HepG2 (cell line): ENCODE results near the gene ARHGAP45. TPM values are rescaled to one million over a fixed set of nuclear protein-coding genes. Genes with fewer than 3 reads are reported as not detected.
A peak's percentile ranks its signal among the peaks of the same experiment; 100 is the strongest.

Experiments used
- NCOR1 ChIP-seq: fragments of 200-600 bp; sonication (generic); IDR thresholded peaks from 2 replicates; pipeline ENCODE4 v1.7.0; 2017; ENCODE audit warnings: antibody characterized with exemption, low read length, borderline replicate concordance
- NR2F6 ChIP-seq, 2 experiments: IDR thresholded peaks; 2 replicates each; pipeline ENCODE4 v1.6.1; 2016; ENCODE audit warnings: antibody characterized with exemption in 1 of 2, mild to moderate bottlenecking in 1 of 2
- ZFP36L2 ChIP-seq: sonication (generic); formaldehyde crosslinking; IDR thresholded peaks from 2 replicates; pipeline ENCODE4 v1.4.0; 2020; ENCODE audit warnings: missing genetic modification reagents
- ZNF501 ChIP-seq: sonication (generic); formaldehyde crosslinking; IDR thresholded peaks from 2 replicates; pipeline ENCODE4 v1.5.1; 2020; ENCODE audit warnings: mild to moderate bottlenecking, moderate library complexity, missing genetic modification reagents
- ZNF569 ChIP-seq: sonication (generic); formaldehyde crosslinking; IDR thresholded peaks from 2 replicates; pipeline ENCODE4 v1.5.0; 2020; ENCODE audit warnings: mild to moderate bottlenecking, missing genetic modification reagents, moderate library complexity, borderline replicate concordance
- ZNF724P ChIP-seq: sonication (generic); formaldehyde crosslinking; IDR thresholded peaks from 2 replicates; pipeline ENCODE4 v1.8.0; 2022; ENCODE audit warnings: missing genetic modification reagents, borderline replicate concordance
- ZNF776 ChIP-seq: sonication (generic); formaldehyde crosslinking; IDR thresholded peaks from 2 replicates; pipeline ENCODE4 v1.4.0; 2020; ENCODE audit warnings: mild to moderate bottlenecking, missing genetic modification reagents
- ZNF782 ChIP-seq: sonication (generic); formaldehyde crosslinking; IDR thresholded peaks from 2 replicates; pipeline ENCODE4 v1.4.0; 2020; ENCODE audit warnings: missing genetic modification reagents, mild to moderate bottlenecking, borderline replicate concordance
- ZNF792 ChIP-seq: IDR thresholded peaks from 2 replicates; pipeline ENCODE4 v1.6.1; 2016
- polyA plus RNA-seq, 8 experiments: library from polyadenylated mRNA; depleted of rRNA in 3 of 8; stranded (reverse) in 7 of 8; unstranded in 1 of 8; fragments of >200 nt; fragmentation: Illumina TruSeq in 4 of 8; extraction: Trizol in 4 of 8; gene quantifications; 2 replicates each; pipeline versions ENCODE4 v1.2.1 to v1.2.3, GENCODE V29; 2011 to 2016; ENCODE audit warnings: low read depth in 4 of 8, missing spikeins in 1 of 8, mixed read lengths in 1 of 8; ENCODE audit not compliant: insufficient read depth in 1 of 8
- total RNA-seq, 5 experiments: library from RNA; depleted of rRNA; stranded (reverse); fragments of >200 nt; fragmentation: Illumina TruSeq; extraction: Trizol; gene quantifications; 2 replicates each; pipeline ENCODE4 v1.2.3, GENCODE V29; 2016; ENCODE audit warnings: low read depth in 1 of 5
- TF ChIP-seq, protein P1 (sequence below): sonication (generic); formaldehyde crosslinking; IDR thresholded peaks from 2 replicates; pipeline ENCODE4 v1.5.0; 2020; ENCODE audit warnings: mild to moderate bottlenecking, missing genetic modification reagents
- TF ChIP-seq, protein P2 (sequence below): sonication (generic); formaldehyde crosslinking; IDR thresholded peaks from 2 replicates; pipeline ENCODE4 v1.4.0; 2020; ENCODE audit warnings: missing genetic modification reagents
- TF ChIP-seq, protein P3 (sequence below): IDR thresholded peaks from 2 replicates; pipeline ENCODE4 v1.4.0; 2020; ENCODE audit warnings: mild to moderate bottlenecking, missing genetic modification reagents
- TF ChIP-seq, protein P4 (sequence below): sonication (generic); formaldehyde crosslinking; conservative IDR thresholded peaks from 2 replicates; pipeline ENCODE4 v1.4.0; 2020; ENCODE audit warnings: missing genetic modification reagents
- TF ChIP-seq, protein P5 (sequence below): sonication (generic); formaldehyde crosslinking; IDR thresholded peaks from 2 replicates; pipeline ENCODE4 v1.5.1; 2020; ENCODE audit warnings: mild to moderate bottlenecking, missing genetic modification reagents, moderate library complexity
- TF ChIP-seq, protein P6 (sequence below): sonication (generic); formaldehyde crosslinking; IDR thresholded peaks from 2 replicates; pipeline ENCODE4 v1.9.0; 2021; ENCODE audit warnings: missing genetic modification reagents, mild to moderate bottlenecking, borderline replicate concordance

ARHGAP45 gene
- total and polyA plus RNA-seq, 2 of the 13 experiments (the other 11 are each of a cell fraction or from before 2014, with no cell fraction given) = 0.84 to 32.0 TPM

DNA sequence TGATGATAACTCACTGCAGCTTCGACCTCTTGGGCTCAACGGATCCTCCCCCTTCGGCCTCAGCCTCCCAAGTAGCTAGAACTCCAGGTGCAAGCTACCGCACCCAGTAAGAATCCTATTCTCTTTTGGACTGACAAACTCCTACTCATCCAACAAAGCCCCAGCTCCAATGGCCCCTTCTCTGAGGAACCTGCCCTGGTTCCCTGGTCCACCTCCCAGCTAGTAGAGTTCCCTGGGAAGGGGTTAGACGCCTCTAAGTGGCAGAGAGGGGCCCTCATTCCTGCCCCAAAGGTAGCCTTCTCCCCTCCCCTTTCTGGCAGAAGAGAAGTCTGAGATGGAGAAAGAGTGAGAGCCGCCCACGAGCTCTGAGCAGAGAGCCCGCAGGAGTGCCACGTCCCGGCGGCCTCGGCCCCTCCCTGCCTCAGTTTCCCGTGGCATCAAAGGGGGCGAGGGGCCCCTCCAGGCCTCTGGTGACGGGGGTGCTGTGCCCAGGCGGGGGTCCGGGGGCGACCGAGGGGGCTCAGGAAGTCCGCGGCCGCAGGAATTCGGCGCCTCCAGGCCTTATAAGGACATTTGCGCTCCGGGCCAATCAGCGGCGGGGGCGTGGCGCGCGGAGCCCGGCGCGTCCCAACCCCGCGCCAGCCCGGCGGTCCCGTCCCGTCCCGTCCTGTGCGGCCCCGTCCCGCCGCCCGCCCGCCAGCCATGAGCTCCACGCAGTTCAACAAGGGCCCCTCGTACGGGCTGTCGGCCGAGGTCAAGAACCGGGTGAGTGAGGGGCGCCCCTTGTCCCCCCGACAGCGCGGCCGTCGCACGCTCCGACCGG is 40.8 kb upstream of the ARHGAP45 start, which contains the start of gene CNN2 (continued):
- TF ChIP-seq, protein P1, sequence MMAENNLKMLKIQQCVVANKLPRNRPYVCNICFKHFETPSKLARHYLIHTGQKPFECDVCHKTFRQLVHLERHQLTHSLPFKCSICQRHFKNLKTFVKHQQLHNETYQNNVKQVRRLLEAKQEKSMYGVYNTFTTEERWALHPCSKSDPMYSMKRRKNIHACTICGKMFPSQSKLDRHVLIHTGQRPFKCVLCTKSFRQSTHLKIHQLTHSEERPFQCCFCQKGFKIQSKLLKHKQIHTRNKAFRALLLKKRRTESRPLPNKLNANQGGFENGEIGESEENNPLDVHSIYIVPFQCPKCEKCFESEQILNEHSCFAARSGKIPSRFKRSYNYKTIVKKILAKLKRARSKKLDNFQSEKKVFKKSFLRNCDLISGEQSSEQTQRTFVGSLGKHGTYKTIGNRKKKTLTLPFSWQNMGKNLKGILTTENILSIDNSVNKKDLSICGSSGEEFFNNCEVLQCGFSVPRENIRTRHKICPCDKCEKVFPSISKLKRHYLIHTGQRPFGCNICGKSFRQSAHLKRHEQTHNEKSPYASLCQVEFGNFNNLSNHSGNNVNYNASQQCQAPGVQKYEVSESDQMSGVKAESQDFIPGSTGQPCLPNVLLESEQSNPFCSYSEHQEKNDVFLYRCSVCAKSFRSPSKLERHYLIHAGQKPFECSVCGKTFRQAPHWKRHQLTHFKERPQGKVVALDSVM (CRISPR knock-in tag) = 0 out of 2 replicates have a peak, but pooled peaks have one; percentile 6
- TF ChIP-seq, protein P2, sequence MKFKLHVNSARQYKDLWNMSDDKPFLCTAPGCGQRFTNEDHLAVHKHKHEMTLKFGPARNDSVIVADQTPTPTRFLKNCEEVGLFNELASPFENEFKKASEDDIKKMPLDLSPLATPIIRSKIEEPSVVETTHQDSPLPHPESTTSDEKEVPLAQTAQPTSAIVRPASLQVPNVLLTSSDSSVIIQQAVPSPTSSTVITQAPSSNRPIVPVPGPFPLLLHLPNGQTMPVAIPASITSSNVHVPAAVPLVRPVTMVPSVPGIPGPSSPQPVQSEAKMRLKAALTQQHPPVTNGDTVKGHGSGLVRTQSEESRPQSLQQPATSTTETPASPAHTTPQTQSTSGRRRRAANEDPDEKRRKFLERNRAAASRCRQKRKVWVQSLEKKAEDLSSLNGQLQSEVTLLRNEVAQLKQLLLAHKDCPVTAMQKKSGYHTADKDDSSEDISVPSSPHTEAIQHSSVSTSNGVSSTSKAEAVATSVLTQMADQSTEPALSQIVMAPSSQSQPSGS (CRISPR knock-in tag) = peak; percentile 28; the same call in 1 of the 2 replicates
- TF ChIP-seq NCOR1 (no peak), ZNF792 (peak; percentile 13; the same call in 1 of the 2 replicates), ZNF501 (CRISPR knock-in tag) (0 out of 2 replicates have a peak, but pooled peaks have one; percentile 52), ZFP36L2 (CRISPR knock-in tag) (no peak), ZNF569 (CRISPR knock-in tag) (no peak), ZNF782 (CRISPR knock-in tag) (peak; percentile 9; the same call in 1 of the 2 replicates), ZNF724P (CRISPR knock-in tag) (peak; percentile 57; the same call in 1 of the 2 replicates), NR2F6 (IDR thresholded peaks at IDR 0.05) (no peak), NR2F6 (CRISPR knock-in tag; IDR thresholded peaks at IDR 0.05) (no peak), ZNF776 (CRISPR knock-in tag) (peak; percentile 62; the same call in 1 of the 2 replicates)
- TF ChIP-seq, protein P3, sequence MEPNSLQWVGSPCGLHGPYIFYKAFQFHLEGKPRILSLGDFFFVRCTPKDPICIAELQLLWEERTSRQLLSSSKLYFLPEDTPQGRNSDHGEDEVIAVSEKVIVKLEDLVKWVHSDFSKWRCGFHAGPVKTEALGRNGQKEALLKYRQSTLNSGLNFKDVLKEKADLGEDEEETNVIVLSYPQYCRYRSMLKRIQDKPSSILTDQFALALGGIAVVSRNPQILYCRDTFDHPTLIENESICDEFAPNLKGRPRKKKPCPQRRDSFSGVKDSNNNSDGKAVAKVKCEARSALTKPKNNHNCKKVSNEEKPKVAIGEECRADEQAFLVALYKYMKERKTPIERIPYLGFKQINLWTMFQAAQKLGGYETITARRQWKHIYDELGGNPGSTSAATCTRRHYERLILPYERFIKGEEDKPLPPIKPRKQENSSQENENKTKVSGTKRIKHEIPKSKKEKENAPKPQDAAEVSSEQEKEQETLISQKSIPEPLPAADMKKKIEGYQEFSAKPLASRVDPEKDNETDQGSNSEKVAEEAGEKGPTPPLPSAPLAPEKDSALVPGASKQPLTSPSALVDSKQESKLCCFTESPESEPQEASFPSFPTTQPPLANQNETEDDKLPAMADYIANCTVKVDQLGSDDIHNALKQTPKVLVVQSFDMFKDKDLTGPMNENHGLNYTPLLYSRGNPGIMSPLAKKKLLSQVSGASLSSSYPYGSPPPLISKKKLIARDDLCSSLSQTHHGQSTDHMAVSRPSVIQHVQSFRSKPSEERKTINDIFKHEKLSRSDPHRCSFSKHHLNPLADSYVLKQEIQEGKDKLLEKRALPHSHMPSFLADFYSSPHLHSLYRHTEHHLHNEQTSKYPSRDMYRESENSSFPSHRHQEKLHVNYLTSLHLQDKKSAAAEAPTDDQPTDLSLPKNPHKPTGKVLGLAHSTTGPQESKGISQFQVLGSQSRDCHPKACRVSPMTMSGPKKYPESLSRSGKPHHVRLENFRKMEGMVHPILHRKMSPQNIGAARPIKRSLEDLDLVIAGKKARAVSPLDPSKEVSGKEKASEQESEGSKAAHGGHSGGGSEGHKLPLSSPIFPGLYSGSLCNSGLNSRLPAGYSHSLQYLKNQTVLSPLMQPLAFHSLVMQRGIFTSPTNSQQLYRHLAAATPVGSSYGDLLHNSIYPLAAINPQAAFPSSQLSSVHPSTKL = peak; percentile 39; the same call in 1 of the 2 replicates
- TF ChIP-seq, protein P4, sequence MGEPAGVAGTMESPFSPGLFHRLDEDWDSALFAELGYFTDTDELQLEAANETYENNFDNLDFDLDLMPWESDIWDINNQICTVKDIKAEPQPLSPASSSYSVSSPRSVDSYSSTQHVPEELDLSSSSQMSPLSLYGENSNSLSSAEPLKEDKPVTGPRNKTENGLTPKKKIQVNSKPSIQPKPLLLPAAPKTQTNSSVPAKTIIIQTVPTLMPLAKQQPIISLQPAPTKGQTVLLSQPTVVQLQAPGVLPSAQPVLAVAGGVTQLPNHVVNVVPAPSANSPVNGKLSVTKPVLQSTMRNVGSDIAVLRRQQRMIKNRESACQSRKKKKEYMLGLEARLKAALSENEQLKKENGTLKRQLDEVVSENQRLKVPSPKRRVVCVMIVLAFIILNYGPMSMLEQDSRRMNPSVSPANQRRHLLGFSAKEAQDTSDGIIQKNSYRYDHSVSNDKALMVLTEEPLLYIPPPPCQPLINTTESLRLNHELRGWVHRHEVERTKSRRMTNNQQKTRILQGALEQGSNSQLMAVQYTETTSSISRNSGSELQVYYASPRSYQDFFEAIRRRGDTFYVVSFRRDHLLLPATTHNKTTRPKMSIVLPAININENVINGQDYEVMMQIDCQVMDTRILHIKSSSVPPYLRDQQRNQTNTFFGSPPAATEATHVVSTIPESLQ = no peak
- TF ChIP-seq, protein P5, sequence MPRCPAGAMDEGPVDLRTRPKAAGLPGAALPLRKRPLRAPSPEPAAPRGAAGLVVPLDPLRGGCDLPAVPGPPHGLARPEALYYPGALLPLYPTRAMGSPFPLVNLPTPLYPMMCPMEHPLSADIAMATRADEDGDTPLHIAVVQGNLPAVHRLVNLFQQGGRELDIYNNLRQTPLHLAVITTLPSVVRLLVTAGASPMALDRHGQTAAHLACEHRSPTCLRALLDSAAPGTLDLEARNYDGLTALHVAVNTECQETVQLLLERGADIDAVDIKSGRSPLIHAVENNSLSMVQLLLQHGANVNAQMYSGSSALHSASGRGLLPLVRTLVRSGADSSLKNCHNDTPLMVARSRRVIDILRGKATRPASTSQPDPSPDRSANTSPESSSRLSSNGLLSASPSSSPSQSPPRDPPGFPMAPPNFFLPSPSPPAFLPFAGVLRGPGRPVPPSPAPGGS (CRISPR knock-in tag) = peak; percentile 49; the same call in 1 of the 2 replicates
- TF ChIP-seq, protein P6, sequence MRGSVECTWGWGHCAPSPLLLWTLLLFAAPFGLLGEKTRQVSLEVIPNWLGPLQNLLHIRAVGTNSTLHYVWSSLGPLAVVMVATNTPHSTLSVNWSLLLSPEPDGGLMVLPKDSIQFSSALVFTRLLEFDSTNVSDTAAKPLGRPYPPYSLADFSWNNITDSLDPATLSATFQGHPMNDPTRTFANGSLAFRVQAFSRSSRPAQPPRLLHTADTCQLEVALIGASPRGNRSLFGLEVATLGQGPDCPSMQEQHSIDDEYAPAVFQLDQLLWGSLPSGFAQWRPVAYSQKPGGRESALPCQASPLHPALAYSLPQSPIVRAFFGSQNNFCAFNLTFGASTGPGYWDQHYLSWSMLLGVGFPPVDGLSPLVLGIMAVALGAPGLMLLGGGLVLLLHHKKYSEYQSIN (CRISPR knock-in tag) = no peak
